Ureter (tissue), 1 donor: ENCODE results near the gene NLRC5. TPM values are rescaled to one million over a fixed set of nuclear protein-coding genes. Genes with fewer than 3 reads are reported as not detected.
"Not testable (repeated sequence)": the region's sequence is repeated elsewhere in the genome, so short reads cannot be mapped to it uniquely, and the experiment has no call there.

ENCODE experiments used
- DNase-seq: peaks from one replicate; pipeline ENCODE4 v3.0.0-alpha.2; 2020; ENCODE audit warnings: low spot score
- total RNA-seq: library from RNA; stranded (reverse); gene quantifications from one replicate; pipeline ENCODE4 v1.2.4, GENCODE V29; 2023
- donor health status: DM: yes; HTN: yes; CAD: no.

Gene NLRC5
- total RNA-seq, 1 donor from 2014 or later, result 50.1 TPM

DNA sequence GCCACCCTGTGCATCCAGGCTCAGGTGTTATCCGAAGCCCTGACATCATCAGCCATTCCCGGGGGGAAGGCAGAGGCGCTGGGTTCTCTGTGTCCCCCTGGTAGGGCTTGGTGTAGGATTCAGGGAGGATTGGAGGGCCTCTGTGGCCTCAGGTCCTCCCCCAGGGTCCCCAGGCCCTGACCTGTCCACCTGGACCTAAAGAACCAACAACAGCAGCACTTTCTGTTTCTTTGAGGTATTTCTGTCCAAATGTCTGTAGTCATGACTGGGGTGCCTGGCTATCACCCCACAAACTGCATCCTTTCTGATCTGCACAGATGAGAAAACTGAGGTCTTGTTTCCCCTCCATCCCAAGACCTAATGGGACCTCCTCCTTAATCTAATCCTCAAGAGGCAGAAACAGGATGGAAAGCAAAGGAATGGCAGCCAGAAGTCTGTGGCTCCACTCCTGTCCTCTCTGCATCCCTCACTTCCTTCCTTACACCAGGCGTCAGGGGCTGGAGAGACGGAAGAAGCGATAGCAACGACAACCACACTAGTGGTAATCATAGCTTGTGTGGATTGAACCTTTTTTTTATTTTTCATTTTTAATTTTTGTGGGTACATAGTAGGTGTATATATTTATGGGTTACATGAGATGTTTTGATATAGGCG lies 11.8 kb downstream of the NLRC5 start:
- DNase-seq, result no peak

- DNase-seq, result no peak
Observed at GRCh38 chr16:57003439-57004386, 14.4 kb downstream of the NLRC5 start.

DNA sequence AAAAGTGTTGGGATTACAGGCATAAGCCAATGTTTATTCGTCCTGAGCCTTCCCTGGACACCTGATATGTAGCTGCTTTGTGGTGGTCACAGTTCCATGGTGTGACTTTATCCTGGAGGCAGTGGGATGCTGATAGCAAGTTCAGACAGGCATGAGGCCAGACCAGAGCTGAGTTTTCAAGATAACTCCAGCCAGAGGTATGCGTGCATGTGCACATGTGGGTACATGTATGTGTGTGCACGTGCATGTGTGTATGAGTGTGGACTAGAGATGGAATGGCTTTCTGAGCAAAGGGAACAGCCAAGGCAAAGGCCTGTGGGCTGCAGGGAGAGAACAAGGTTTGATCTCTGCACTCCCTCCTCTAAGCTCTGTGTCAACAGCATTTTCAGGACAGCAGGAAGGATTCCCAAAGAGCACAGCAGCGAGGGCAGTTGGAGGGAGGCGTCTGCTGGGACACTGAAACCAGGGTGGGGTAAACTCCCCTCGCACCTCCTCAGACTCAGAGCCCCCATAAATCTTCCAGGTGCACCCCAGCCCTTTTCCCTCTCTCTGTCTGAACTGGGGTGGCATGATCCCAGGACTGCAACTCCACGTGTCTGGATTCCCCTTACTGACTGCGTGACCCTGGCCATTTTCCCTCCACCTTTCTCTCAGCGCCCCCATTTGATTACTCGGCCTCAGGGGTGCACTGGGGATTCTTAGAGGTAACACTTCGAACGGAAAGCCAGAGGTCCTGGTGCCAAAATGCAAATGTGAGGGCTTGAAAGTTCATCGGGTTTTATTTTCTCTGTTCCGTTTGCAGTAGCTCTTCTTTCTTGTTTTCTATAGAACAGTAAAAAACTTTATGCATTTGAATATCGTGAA lies 15.3 kb downstream of the NLRC5 start:
- no peak for DNase-seq

- DNase-seq, result not testable (repeated sequence)
Observed at GRCh38 chr16:57005597-57005996, 16.2 kb downstream of the NLRC5 start.

GRCh38 chr16:57007050-57007449 lies 17.7 kb downstream of the NLRC5 start:
- no peak for DNase-seq

GRCh38 chr16:57007530-57007929 lies 18.2 kb downstream of the NLRC5 start:
- no peak for DNase-seq

- no peak for DNase-seq
Observed at GRCh38 chr16:57008440-57008839, 19.1 kb downstream of the NLRC5 start.

- no peak for DNase-seq
Observed at GRCh38 chr16:57009643-57010170, 20.4 kb downstream of the NLRC5 start.

GRCh38 chr16:57012353-57012752 lies 23.0 kb downstream of the NLRC5 start:
- no peak for DNase-seq

GRCh38 chr16:57013229-57013628 lies 23.9 kb downstream of the NLRC5 start:
- DNase-seq, result no peak

- no peak for DNase-seq
Observed at GRCh38 chr16:57013902-57014301, 24.5 kb downstream of the NLRC5 start.

- no peak for DNase-seq
Observed at GRCh38 chr16:57016301-57016700, 26.9 kb downstream of the NLRC5 start.

DNA sequence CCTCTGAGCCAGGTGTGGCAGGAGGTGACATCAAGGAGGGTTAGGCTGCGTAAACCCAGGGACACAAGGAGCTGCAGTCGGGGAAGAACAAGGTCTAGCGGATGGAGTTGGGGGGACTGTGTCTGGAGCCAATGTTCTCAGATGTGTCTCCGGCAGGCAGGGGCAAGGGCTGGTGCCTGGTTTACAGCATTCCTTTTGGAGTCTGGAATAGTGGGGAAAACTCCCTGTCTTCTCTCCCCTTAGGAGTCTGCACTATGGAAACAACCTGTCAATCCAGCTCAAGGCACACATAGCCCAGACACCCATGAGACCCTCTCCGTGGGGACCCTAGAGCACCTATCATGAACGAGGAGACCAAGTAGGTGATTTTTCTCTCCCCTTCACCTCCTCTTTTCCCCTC lies 27.5 kb downstream of the NLRC5 start:
- DNase-seq, result no peak

DNA sequence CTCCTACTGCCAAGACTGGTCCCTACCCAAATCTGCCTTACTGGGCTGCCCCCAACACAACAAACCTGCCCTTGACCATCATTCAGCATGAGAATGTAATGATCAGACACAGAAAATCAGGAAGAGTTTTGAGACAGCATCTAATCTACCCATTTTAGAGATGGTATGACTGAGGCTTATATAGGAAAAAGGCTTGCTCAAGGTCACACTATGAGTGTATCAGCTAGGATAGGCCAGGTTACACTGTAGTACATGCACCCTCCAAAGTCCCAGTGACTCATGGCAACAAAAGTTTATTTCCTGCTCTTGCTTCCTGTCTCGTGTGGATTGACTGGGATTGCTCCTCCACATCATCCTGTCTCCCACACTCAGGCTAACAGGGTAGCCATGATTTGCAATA lies 27.9 kb downstream of the NLRC5 start:
- no peak for DNase-seq

DNA sequence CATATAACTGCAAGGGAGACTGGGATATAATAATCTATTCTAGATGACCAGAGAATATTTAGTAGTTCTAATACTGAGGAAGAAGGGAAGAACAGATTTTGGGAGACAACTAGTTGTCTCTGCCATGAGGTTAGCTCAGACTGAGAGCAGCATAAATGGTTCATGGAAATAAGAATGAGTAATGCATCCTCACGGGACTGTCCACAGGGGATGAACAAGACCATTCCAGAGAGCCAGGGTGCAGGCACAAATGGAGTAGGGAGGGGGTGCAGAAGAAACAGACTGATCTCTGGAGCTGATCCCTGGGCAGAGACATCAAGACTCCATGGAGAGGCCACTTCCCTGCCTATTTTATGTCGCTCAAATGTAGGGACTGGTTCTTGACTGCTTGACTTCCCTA lies 30.4 kb downstream of the NLRC5 start:
- DNase-seq, result no peak

DNA sequence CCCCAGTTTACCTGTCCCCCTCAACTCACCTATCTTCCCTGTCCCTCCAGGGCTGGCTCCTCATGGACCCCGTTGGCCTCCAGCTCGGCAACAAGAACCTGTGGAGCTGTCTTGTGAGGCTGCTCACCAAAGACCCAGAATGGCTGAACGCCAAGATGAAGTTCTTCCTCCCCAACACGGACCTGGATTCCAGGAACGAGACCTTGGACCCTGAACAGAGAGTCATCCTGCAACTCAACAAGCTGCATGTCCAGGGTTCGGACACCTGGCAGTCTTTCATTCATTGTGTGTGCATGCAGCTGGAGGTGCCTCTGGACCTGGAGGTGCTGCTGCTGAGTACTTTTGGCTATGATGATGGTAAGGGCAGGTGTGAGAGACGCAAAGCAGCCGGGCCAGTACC lies 31.3 kb downstream of the NLRC5 start:
- no peak for DNase-seq

- no peak for DNase-seq
Observed at GRCh38 chr16:57021757-57022156, 32.4 kb downstream of the NLRC5 start.

GRCh38 chr16:57022445-57022844 lies 33.1 kb downstream of the NLRC5 start:
- DNase-seq, result no peak

- no peak for DNase-seq
Observed at GRCh38 chr16:57023541-57024249, 34.3 kb downstream of the NLRC5 start.

GRCh38 chr16:57024894-57025680 lies 35.7 kb downstream of the NLRC5 start:
- no peak for DNase-seq
